CD4-positive, alpha-beta T cell treated with Interferon gamma for 1 hour (primary cell): ENCODE results near the gene IPO13.

Experiments used
- DNase-seq: peaks from one replicate; pipeline ENCODE4 v3.0.0-alpha.2; 2020

Gene IPO13

GRCh38 chr1:44015206-44015605, 68.5 kb downstream of the IPO13 start:
- no peak for DNase-seq

- DNase-seq: no peak
Observed at GRCh38 chr1:44016041-44016889, 69.5 kb downstream of the IPO13 start.

DNA sequence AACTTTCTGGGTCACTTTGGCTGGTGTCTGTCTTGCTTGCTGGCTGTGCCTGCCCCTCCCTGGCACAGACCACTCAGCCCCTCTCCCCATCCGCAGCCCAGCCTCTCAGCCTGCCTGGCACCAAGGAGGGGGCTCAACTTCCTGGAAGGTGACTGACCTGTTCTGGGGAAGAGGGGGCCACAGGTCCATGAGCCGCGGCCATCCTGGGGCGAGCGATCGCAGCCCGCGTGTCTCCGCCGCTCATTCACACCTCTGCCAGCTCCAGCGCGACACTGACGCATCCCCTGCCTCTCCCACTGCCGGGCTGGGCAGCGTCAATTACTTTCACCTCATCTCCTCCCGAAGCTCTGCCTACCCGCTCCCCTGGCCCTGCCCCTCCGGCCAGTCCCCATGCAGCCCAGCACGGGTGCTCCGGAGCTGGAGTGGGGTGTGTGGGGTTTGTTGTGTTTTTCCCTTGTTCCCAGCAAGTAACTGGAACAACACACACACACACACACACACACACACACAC, 70.2 kb downstream of the IPO13 start:
- DNase-seq: no peak
